Pericardium fibroblast (primary cell): ENCODE data around the gene ANKAR. TPM values are rescaled to one million over a fixed set of nuclear protein-coding genes. Genes with fewer than 3 reads are reported as not detected.

Experiments
- total RNA-seq: library from RNA; depleted of rRNA; stranded (reverse); fragments of >200 nt; gene quantifications from 2 replicates; pipeline ENCODE4 v1.2.3, GENCODE V29; 2015

ANKAR gene, protein sequence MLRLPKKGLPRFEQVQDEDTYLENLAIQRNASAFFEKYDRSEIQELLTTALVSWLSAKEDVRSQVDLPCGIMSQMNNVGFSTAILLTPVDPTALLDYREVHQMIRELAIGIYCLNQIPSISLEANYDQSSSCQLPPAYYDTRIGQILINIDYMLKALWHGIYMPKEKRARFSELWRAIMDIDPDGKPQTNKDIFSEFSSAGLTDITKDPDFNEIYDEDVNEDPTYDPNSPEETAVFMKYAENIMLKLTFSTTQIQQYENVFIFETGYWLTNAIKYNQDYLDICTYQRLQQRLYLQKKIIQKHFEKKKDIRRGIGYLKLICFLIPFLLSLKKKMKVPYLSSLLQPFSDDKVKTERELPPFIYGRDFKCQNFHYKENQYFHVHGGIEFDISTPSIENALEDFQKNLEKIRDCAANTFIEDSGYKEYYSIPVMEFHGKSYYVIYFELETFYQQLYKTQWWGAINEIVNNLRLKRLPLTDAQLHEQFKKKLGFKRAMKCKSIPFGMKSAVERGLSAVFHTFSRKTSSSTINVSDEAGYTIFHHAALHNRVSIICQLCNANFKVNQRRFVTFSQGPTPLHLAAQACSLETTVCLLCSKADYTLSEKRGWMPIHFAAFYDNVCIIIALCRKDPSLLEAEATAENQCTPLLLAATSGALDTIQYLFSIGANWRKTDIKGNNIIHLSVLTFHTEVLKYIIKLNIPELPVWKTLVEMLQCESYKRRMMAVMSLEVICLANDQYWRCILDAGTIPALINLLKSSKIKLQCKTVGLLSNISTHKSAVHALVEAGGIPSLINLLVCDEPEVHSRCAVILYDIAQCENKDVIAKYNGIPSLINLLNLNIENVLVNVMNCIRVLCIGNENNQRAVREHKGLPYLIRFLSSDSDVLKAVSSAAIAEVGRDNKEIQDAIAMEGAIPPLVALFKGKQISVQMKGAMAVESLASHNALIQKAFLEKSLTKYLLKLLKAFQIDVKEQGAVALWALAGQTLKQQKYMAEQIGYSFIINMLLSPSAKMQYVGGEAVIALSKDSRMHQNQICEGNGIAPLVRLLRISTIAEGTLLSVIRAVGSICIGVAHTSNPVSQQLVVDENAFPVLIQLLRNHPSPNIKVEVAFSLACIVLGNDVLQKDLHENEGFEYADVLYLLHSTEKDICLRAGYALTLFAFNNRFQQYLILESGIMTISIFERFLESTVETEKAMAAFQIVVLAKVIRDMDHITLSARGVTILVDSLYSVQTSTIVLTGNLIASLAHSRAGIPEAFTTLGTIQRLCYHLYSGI (N-terminal part only)
- 1.9 and 2.9 TPM in 2 replicates for total RNA-seq

DNA sequence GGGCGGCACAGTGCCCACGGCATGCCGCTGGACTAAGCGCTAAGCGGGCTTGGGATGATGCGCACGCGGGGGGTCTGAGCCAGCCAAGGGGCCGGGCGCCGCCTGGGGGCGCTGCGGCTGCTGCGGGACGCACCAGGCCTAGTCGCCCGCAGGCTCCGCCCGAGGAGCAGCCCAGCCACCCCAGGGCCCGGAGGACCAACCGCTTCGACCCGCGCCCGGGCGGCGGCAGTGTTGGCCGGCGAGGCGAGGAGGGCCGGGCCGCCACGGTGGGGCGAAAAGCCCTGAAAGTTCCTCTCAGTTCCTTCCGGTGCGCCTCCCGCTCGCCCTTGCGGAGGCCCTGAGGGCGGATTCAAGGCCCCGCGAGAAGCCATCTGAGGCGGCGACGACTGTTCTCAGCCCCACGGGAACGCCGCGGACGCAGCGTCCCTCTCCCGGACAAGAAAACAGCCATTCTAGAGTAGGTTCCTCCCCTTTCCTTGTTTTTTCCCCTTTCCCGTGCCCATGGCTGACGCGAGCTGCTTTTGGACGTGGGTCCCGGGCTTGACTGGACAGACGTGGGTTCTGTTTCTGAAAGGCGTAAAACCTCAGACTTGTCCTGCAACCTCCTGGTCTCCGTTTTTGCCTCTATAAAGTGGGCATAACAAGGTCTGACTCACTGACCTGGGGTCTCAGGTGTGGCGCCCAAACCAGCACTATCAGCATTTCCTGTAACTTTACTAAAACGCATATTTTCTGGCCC lies at the start of gene ANKAR:
ANKAR (plus strand) TSS at position 297 of the 739 bp plus-strand sequence. CDS start 1,821 bp downstream, outside the sequence.

DNA sequence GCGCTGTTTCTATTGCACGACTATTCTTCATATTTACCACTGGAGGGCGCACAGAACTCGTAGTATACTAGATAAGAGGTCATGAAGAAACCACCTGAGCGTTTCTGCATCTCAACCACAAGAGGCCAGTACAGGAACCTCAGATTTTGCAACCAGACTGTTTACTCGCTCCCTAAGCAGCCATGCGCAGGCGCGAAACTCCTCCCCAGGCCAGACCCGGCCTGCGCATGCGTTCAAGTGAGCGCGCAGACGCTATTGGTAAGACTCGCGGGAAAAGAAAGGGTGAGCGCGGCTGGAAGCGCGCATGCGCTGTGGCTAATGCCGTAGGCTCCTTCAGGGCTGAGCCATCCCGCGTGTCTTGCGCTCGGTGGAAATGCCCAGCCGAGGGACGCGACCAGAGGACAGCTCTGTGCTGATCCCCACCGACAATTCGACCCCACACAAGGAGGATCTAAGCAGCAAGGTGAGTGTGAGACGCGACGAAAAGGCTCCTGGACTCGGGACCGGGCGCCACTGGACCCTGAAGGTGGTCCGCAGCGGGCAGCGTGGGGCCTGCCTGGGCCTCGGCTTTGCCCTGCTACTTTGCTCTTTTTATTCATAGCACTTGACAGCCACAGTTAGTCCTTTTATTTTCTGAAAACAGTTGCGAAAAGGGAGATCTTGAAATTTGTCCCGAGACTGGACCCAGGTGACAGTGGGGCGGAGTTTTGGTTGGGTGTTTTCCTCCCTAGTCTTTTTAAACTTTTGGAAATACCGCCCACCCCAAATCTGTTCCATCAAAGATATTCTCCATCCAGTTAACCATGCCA lies 13.1 kb upstream of the ANKAR start, which contains the start of gene ASNSD1:
ASNSD1 (plus strand) TSS at position 312 of the 809 bp plus-strand sequence. CDS start 4,674 bp downstream, outside the sequence.

Other genes with a start within 250 kb of the ANKAR start
- gene WDR75, start 233.2 kb upstream of the ANKAR start, total RNA-seq: 19.3 and 31.1 TPM in 2 replicates
- gene SLC40A1, start 93.9 kb upstream of the ANKAR start, total RNA-seq: 14.1 and 29.8 TPM in 2 replicates
- 33.8 and 37.0 TPM in 2 replicates for gene ASNSD1, start 13.2 kb upstream of the ANKAR start, total RNA-seq
- 3.4 and 3.9 TPM in 2 replicates for gene OSGEPL1, start 88.1 kb downstream of the ANKAR start, total RNA-seq
- gene ORMDL1, start 109.7 kb downstream of the ANKAR start, total RNA-seq: 38.9 and 61.1 TPM in 2 replicates
- 6.0 and 6.2 TPM in 2 replicates for gene PMS1, start 109.8 kb downstream of the ANKAR start, total RNA-seq